Kidney (tissue), 14 donors: ENCODE measurements around the gene HOTAIR. TPM values are rescaled to one million over a fixed set of nuclear protein-coding genes. Genes with fewer than 3 reads are reported as not detected.

Experiments
- DNase-seq, 5 donors: peaks; one replicate each; pipeline ENCODE4 v3.0.0-alpha.2; 2013 to 2020
- FAIRE-seq: peaks from 2 replicates; lab custom pipeline; 2012; peaks lifted over from hg19 to GRCh38; lab: Jason Lieb, UNC
- H3K27ac ChIP-seq, 2 donors: one replicate each; pipeline ENCODE4 v1.7.0; 2013; ENCODE audit warnings: low read depth in 2 of 2, low read length in 2 of 2, inconsistent platforms in 1 of 2
- H3K27me3 ChIP-seq: one replicate; pipeline ENCODE4 v1.7.1; 2013; ENCODE audit warnings: low read length, inconsistent platforms; ENCODE audit not compliant: control insufficient read depth, insufficient read depth
- H3K36me3 ChIP-seq, 3 donors: one replicate each; pipeline versions ENCODE4 v1.7.0 to v1.7.1; 2013; ENCODE audit warnings: low read length in 3 of 3, control low read depth in 1 of 3, inconsistent platforms in 1 of 3; ENCODE audit not compliant: insufficient read depth in 3 of 3, control insufficient read depth in 2 of 3
- H3K4me1 ChIP-seq, 3 donors: one replicate each; pipeline versions ENCODE4 v1.7.0 to v1.7.1; 2013; ENCODE audit warnings: low read length in 3 of 3, inconsistent platforms in 1 of 3, low read depth in 1 of 3; ENCODE audit not compliant: control insufficient read depth in 2 of 3, insufficient read depth in 2 of 3
- H3K4me3 ChIP-seq, 3 donors: one replicate each; pipeline versions ENCODE4 v1.7.0 to v1.8.1; 2013; ENCODE audit warnings: low read length in 3 of 3, control low read depth in 1 of 3, inconsistent platforms in 1 of 3
- H3K9ac ChIP-seq, 3 donors: one replicate each; pipeline versions ENCODE4 v1.7.0 to v1.7.1; 2013; ENCODE audit warnings: low read length in 3 of 3, control low read depth in 1 of 3, inconsistent platforms in 1 of 3
- H3K9me3 ChIP-seq, 3 donors: one replicate each; pipeline versions ENCODE4 v1.7.0 to v1.7.1; 2013; ENCODE audit warnings: low read length in 3 of 3, control low read depth in 1 of 3, inconsistent platforms in 1 of 3; ENCODE audit not compliant: control insufficient read depth in 2 of 3, insufficient read depth in 1 of 3
- CTCF ChIP-seq: IDR thresholded peaks from 3 replicates; pipeline ENCODE4 v1.5.1; 2012; ENCODE audit warnings: mild to moderate bottlenecking, moderate library complexity, borderline replicate concordance; ENCODE audit not compliant: insufficient read depth; ENCODE audit errors: extremely low read depth
- intact Hi-C: fragments of 100-400 bp; cut with DNase I; formaldehyde crosslinking; loops from one replicate; pipeline ENCODE4 v1.11.1; 2022
- polyA plus RNA-seq: library from polyadenylated mRNA; stranded (reverse); fragments of 350-450 nt; fragmentation: Illumina TruSeq; extraction: RNeasy Lipid Tissue Mini Kit (QIAGEN cat#74804); gene quantifications from one replicate; pipeline ENCODE4 v1.2.3, GENCODE V29; 2014; ENCODE audit warnings: low read depth, low replicate concordance; ENCODE audit not compliant: insufficient read depth
- total RNA-seq: library from RNA; stranded (reverse); fragmentation: NEBNext Ultra II Directional; extraction: Animal tissue kit (Norgen Biotek cat#: 25700); gene quantifications from one replicate; pipeline ENCODE4 v1.2.1, GENCODE V29; 2021
- donor health status: control.
- donor health status: control.
- donor health status: control.
- donor health status: control.
- donor health status: control.
- donor health status: DM: yes; HTN: yes; CAD: no.
- donor health status: Normal renal cell carcinoma (clear cell type).

HOTAIR gene
- total and polyA plus RNA-seq, 2 donors from 2014 or later: 0.52 to 0.76 TPM

- Histone ChIP-seq H3K9ac (peak overlapping the region in 2 of 3 donors; percentile 59 to 95), H3K4me3 (peak overlapping the region in 2 of 3 donors; percentile 26 to 86), H3K27ac (peak overlapping the region; percentile 68 to 71), H3K9me3 (no peaks in the 10 kb centered on the region), H3K4me1 (peaks cover 0 to 31% (median 24%) of the 10 kb centered on the region in 3 donors), H3K36me3 (no peaks in the 10 kb centered on the region), H3K27me3 (peaks cover 4% of the 10 kb centered on the region)
- no peak for TF ChIP-seq CTCF
- intact Hi-C loops: no loop called here
- DNase-seq: no peak
- no peak for FAIRE-seq
Measured at GRCh38 chr12:53992377-53992889, 17.7 kb upstream of the HOTAIR start.

GRCh38 chr12:53991077-53991460, 16.3 kb upstream of the HOTAIR start:
- H3K9me3 ChIP-seq: no peaks in the 10 kb centered on the region
- no peaks in the 10 kb centered on the region for H3K36me3 ChIP-seq
- peak in 1 of 5 donors; percentile 82 for DNase-seq
- H3K27ac ChIP-seq: peak overlapping the region; percentile 68 to 72
- FAIRE-seq: no peak
- H3K4me1 ChIP-seq: peaks cover 0 to 33% (median 20%) of the 10 kb centered on the region in 3 donors
- intact Hi-C loops: no loop called here
- peak overlapping the region; percentile 45 to 75 (median 62) for H3K9ac ChIP-seq
- TF ChIP-seq CTCF: no peak
- H3K27me3 ChIP-seq: peaks cover 5% of the 10 kb centered on the region
- H3K4me3 ChIP-seq: peak overlapping the region; percentile 39 to 86 (median 63)

DNA sequence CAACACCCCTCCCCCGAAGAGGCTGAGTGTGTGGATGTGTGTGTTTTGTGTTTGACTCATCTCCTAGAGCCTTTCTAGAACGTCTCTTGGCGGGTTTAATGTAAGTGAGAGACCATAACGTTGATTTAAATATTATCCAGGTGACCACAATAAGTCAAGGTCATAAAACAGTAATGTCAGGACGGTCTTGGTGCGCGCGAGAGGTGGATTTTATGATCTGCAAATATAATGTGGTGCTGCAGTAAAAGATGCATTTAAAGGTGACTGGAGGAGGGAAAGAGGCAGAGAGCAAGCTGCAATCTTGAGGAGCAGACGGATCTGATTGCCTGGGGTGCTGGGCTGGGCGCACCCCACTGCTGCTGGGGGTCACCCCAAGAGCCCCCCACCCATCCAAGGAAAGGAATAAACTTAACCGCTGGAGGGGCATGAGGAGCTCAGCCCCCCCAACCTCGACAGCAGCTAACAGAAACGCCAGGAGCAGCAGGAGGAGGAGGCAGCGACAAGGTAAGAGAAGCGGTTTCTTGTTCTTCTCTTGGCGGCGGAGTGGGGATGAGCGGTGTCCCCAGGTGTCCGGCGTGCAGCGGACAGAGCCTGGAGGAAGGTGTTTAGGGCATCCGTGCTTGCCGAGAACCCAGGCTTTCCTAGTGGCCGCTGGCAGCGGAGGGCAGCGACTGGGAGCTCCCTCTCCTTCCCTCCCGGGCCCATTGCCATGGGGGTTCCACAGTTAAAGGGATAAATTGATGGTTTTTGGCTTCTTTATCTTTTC, 15.7 kb upstream of the HOTAIR start:
- peaks cover 0 to 35% (median 20%) of the 10 kb centered on the region in 3 donors for H3K4me1 ChIP-seq
- intact Hi-C loops: no loop called here
- H3K9ac ChIP-seq: peak overlapping the region; percentile 45 to 75 (median 62)
- no peaks in the 10 kb centered on the region for H3K9me3 ChIP-seq
- H3K27ac ChIP-seq: peak overlapping the region; percentile 72 to 83
- DNase-seq (peak in 3 of 5 donors; percentile 63 to 80 (median 65)), FAIRE-seq (no peak)
- peak overlapping the region; percentile 39 to 86 (median 63) for H3K4me3 ChIP-seq
- no peaks in the 10 kb centered on the region for H3K36me3 ChIP-seq
- TF ChIP-seq CTCF: no peak
- peaks cover 5% of the 10 kb centered on the region for H3K27me3 ChIP-seq
